ENCODE results near the gene CDKN2AIP. TPM values are rescaled to one million over a fixed set of nuclear protein-coding genes. Genes with fewer than 3 reads are reported as not detected.
A peak's percentile ranks its signal among the peaks of the same experiment; 100 is the strongest.

The CDKN2AIP gene
- total RNA-seq, 2 experiments from 2014 or later = 26.4 to 26.6 TPM

- H3K36me3 Mint-ChIP-seq (ENCODE audit: low read depth) = no peaks in the 10 kb centered on the region
- intact Hi-C loops (cut with micrococcal nuclease) = no loop called here
- TF ChIP-seq CTCF (IDR thresholded peaks at IDR 0.05) = peak; percentile 3
- ChIA-PET CTCF (interaction anchor here (0.7 to 2.4 kb wide), 26 partner anchors 8 to 692 kb away, joined by 3 to 10 read pairs (median 4); partner anchors contain the start of gene CDKN2AIP), POLR2A (interaction anchor here (0.7 to 1.9 kb wide), 4 partner anchors 33 to 96 kb away, joined by 3 to 13 read pairs (median 3); partner anchors contain the start of gene CDKN2AIP)
- DNase-seq = no peak
- H3K4me1 Mint-ChIP-seq (ENCODE audit: low read depth) = peaks cover 6% of the 10 kb centered on the region
- no peak for ATAC-seq
- peak overlapping the region; percentile 80 for H3K27ac Mint-ChIP-seq
- no peaks in the 10 kb centered on the region for H3K9me3 Mint-ChIP-seq
- no peaks in the 10 kb centered on the region for H3K27me3 Mint-ChIP-seq
- peak overlapping the region; percentile 74 for H3K4me3 Mint-ChIP-seq
These were observed 36.6 kb upstream of the CDKN2AIP start for GRCh38 chr4:183407635-183408464.

GRCh38 chr4:183408796-183409195, 35.6 kb upstream of the CDKN2AIP start:
- ATAC-seq (no peak), DNase-seq (no peak)
- intact Hi-C loops (cut with micrococcal nuclease) = no loop called here
- Mint-ChIP-seq H3K4me3 (no peak overlapping the region), H3K27me3 (no peaks in the 10 kb centered on the region), H3K9me3 (no peaks in the 10 kb centered on the region), H3K36me3 (ENCODE audit: low read depth) (no peaks in the 10 kb centered on the region), H3K27ac (no peak overlapping the region), H3K4me1 (ENCODE audit: low read depth) (peaks cover 3% of the 10 kb centered on the region)
- no peak for TF ChIP-seq CTCF (IDR thresholded peaks at IDR 0.05)
- ChIA-PET CTCF (interaction anchor here (1.5 to 2.4 kb wide), 2 partner anchors 10 to 21 kb away, joined by 5 read pairs; no protein-coding TSS in a partner anchor), POLR2A (no interaction called here)

GRCh38 chr4:183409483-183409882, 35.0 kb upstream of the CDKN2AIP start:
- no peak overlapping the region for H3K4me3 Mint-ChIP-seq
- no peaks in the 10 kb centered on the region for H3K36me3 Mint-ChIP-seq (ENCODE audit: low read depth)
- DNase-seq (no peak), ATAC-seq (no peak)
- H3K9me3 Mint-ChIP-seq = no peaks in the 10 kb centered on the region
- peaks cover 3% of the 10 kb centered on the region for H3K4me1 Mint-ChIP-seq (ENCODE audit: low read depth)
- H3K27me3 Mint-ChIP-seq = no peaks in the 10 kb centered on the region
- ChIA-PET POLR2A (interaction anchor here (1.0 kb wide), 1 partner anchor 35 kb away, joined by 5 read pairs; the partner anchor contains the start of gene CDKN2AIP), CTCF (interaction anchor here (1.5 kb wide), 1 partner anchor 11 kb away, joined by 5 read pairs; no protein-coding TSS in a partner anchor)
- TF ChIP-seq CTCF (IDR thresholded peaks at IDR 0.05) = no peak
- no peak overlapping the region for H3K27ac Mint-ChIP-seq
- intact Hi-C loops (cut with micrococcal nuclease) = no loop called here

GRCh38 chr4:183409934-183410333, 34.5 kb upstream of the CDKN2AIP start:
- Mint-ChIP-seq H3K27ac (no peak overlapping the region), H3K4me3 (no peak overlapping the region), H3K9me3 (no peaks in the 10 kb centered on the region), H3K27me3 (no peaks in the 10 kb centered on the region), H3K4me1 (ENCODE audit: low read depth) (peaks cover 3% of the 10 kb centered on the region), H3K36me3 (ENCODE audit: low read depth) (no peaks in the 10 kb centered on the region)
- no peak for ATAC-seq
- ChIA-PET POLR2A (interaction anchor here (0.8 to 1.0 kb wide), 2 partner anchors 34 to 130 kb away, joined by 3 to 5 read pairs; partner anchors contain the start of gene CDKN2AIP), CTCF (interaction anchor here (1.2 to 1.5 kb wide), 2 partner anchors 8 to 11 kb away, joined by 3 to 5 read pairs; no protein-coding TSS in a partner anchor)
- intact Hi-C loops (cut with micrococcal nuclease) = no loop called here
- no peak for DNase-seq
- no peak for TF ChIP-seq CTCF (IDR thresholded peaks at IDR 0.05)
